K562 (cell line): ENCODE data around the gene HOXD12. TPM values are rescaled to one million over a fixed set of nuclear protein-coding genes. Genes with fewer than 3 reads are reported as not detected.

Source experiments
- ATAC-seq: fragments of 200-7000 bp; cut with Tn5 transposase; 3 replicates; pipeline ENCODE4 v1.9.1; 2020; ENCODE audit warnings: moderate library complexity
- BruUV-seq: library from RNA; stranded (reverse); fragments of 400-500 nt; replicated peaks from 2 replicates; lab custom pipeline; 2021; lab: Mats Ljungman, UMichigan
- CTCF ChIA-PET: fragments of 300-600 bp; formaldehyde crosslinking; extraction: SDS; loops from one replicate; lab custom pipeline; 2021; ENCODE audit warnings: low intra/inter-chr PET ratio; lab: Yijun Ruan, JAX
- POLR2A ChIA-PET: fragments of 300-600, 350-650 bp; sonication (Branson Sonifier 250); formaldehyde crosslinking; extraction: SDS; loops from one replicate; lab custom pipeline; 2021; ENCODE audit warnings: antibody characterized with exemption, inconsistent platforms; lab: Yijun Ruan, JAX
- DNase-seq, 4 experiments: peaks; one replicate each; pipeline versions ENCODE4 v3.0.0 to v3.0.0-alpha.2; 2011 to 2018; ENCODE audit warnings: low spot score in 3 of 4, mixed read lengths in 3 of 4; ENCODE audit errors: extremely low read depth in 1 of 4
- FAIRE-seq: peaks from 2 replicates; lab custom pipeline; 2011; peaks lifted over from hg19 to GRCh38; lab: Jason Lieb, UNC
- H2AFZ ChIP-seq: 2 replicates; pipeline ENCODE4 v1.6.0; 2011; ENCODE audit warnings: low read depth, low read length, control low read depth, inconsistent platforms
- H3K27ac ChIP-seq: fragments of 200-600 bp; 3 replicates; pipeline ENCODE4 v1.8.0; 2011; ENCODE audit warnings: low read depth, mild to moderate bottlenecking, control low read depth, inconsistent platforms, low read length, moderate library complexity, mixed read lengths; ENCODE audit errors: extremely low read depth
- H3K27me3 ChIP-seq, 2 experiments: fragments of 300-600 bp in 1 of 2; 2 replicates in 1 of 2; 3 replicates in 1 of 2; pipeline versions ENCODE4 v1.6.0 to v1.8.0; 2011; ENCODE audit warnings: inconsistent platforms in 2 of 2, low read length in 2 of 2, mild to moderate bottlenecking in 1 of 2, mixed read lengths in 1 of 2, moderate library complexity in 1 of 2; ENCODE audit not compliant: control insufficient read depth in 2 of 2, insufficient read depth in 2 of 2
- H3K36me3 ChIP-seq: fragments of 300-600 bp; 3 replicates; pipeline ENCODE4 v1.8.0; 2011; ENCODE audit warnings: mild to moderate bottlenecking, low read length, inconsistent platforms; ENCODE audit not compliant: control insufficient read depth, insufficient read depth
- H3K4me1 ChIP-seq, 2 experiments: fragments of 200-600 bp in 1 of 2; replicated peaks in 1 of 2; 2 replicates in 1 of 2; 3 replicates in 1 of 2; pipeline versions ENCODE4 v1.5.1 to v1.8.0; 2011; ENCODE audit warnings: inconsistent platforms in 2 of 2, low read length in 2 of 2, mild to moderate bottlenecking in 1 of 2, mixed read lengths in 1 of 2, moderate library complexity in 1 of 2; ENCODE audit not compliant: control insufficient read depth in 2 of 2, insufficient read depth in 2 of 2
- H3K4me2 ChIP-seq: 2 replicates; pipeline ENCODE4 v1.6.1; 2011; ENCODE audit warnings: low read length, control low read depth, inconsistent platforms, mixed read lengths; ENCODE audit not compliant: insufficient read depth
- H3K4me3 ChIP-seq: fragments of 200-600 bp; sonication (generic), shearing (Covaris generic); 2 replicates; pipeline ENCODE4 v1.5.1; 2016; ENCODE audit warnings: control low read depth, inconsistent platforms
- H3K79me2 ChIP-seq: fragments of 200-600 bp; 3 replicates; pipeline ENCODE4 v1.8.0; 2011; ENCODE audit warnings: low read length, inconsistent platforms; ENCODE audit not compliant: control insufficient read depth, insufficient read depth
- H3K9ac ChIP-seq, 2 experiments: 2 replicates each; pipeline versions ENCODE4 v1.6.0 to v1.6.1; 2011; ENCODE audit warnings: low read depth in 2 of 2, low read length in 2 of 2, control low read depth in 1 of 2, inconsistent platforms in 1 of 2, mild to moderate bottlenecking in 1 of 2, mixed read lengths in 1 of 2; ENCODE audit not compliant: insufficient read depth in 1 of 2
- H3K9me1 ChIP-seq: one replicate; pipeline ENCODE4 v1.6.0; 2011; ENCODE audit warnings: inconsistent platforms, mild to moderate bottlenecking, low read length, moderate library complexity; ENCODE audit not compliant: control insufficient read depth, insufficient read depth
- H3K9me3 ChIP-seq: replicated peaks from 2 replicates; pipeline ENCODE4 v1.5.1; 2011; ENCODE audit warnings: low read depth, low read length, inconsistent platforms; ENCODE audit not compliant: control insufficient read depth, insufficient read depth
- H4K20me1 ChIP-seq: replicated peaks from 2 replicates; pipeline ENCODE4 v1.6.1; 2011; ENCODE audit warnings: low read length, inconsistent platforms, mixed read lengths; ENCODE audit not compliant: control insufficient read depth, insufficient read depth
- ETV6 ChIP-seq, 3 experiments: fragments of 150-350 bp in 1 of 3; sonication (generic) in 1 of 3; formaldehyde crosslinking in 1 of 3; IDR thresholded peaks; 2 replicates each; pipeline versions ENCODE4 v1.6.1 to v1.8.0; 2014 to 2022; ENCODE audit warnings: borderline replicate concordance in 2 of 3, low read depth in 2 of 3, antibody characterized with exemption in 1 of 3, low read length in 1 of 3, mild to moderate bottlenecking in 1 of 3, missing genetic modification reagents in 1 of 3
- FOXK1 ChIP-seq: sonication (generic); formaldehyde crosslinking; IDR thresholded peaks from 2 replicates; pipeline ENCODE4 v1.8.0; 2022; ENCODE audit warnings: missing genetic modification reagents, mild to moderate bottlenecking, borderline replicate concordance
- HDAC8 ChIP-seq: fragments of 450-650 bp; IDR thresholded peaks from 2 replicates; pipeline ENCODE4 v1.6.1; 2016; ENCODE audit warnings: mild to moderate bottlenecking, missing genetic modification characterization, moderate library complexity, missing compliant biosample characterization
- MBD2 ChIP-seq: sonication (generic); IDR thresholded peaks from 2 replicates; pipeline ENCODE4 v1.6.1; 2016; ENCODE audit warnings: low read depth, borderline replicate concordance
- MCM5 ChIP-seq: fragments of 450-650 bp; IDR thresholded peaks from 2 replicates; pipeline ENCODE4 v1.6.1; 2016; ENCODE audit warnings: low read depth
- MEIS2 ChIP-seq: fragments of 450-650 bp; IDR thresholded peaks from 2 replicates; pipeline ENCODE4 v1.6.1; 2014; ENCODE audit warnings: mild to moderate bottlenecking; ENCODE audit not compliant: partially characterized antibody
- TCF3 ChIP-seq: sonication (generic); formaldehyde crosslinking; IDR thresholded peaks from 2 replicates; pipeline ENCODE4 v1.4.0; 2020; ENCODE audit warnings: mild to moderate bottlenecking, missing genetic modification reagents
- TCF7 ChIP-seq: sonication (generic); IDR thresholded peaks from 2 replicates; pipeline ENCODE4 v1.6.1; 2016; ENCODE audit warnings: antibody characterized with exemption, borderline replicate concordance
- U2AF2 ChIP-seq: fragments of 200-400 bp; formaldehyde crosslinking; optimal IDR thresholded peaks from 2 replicates; pipeline ENCODE3; 2017; ENCODE audit warnings: low read depth, mild to moderate bottlenecking, low read length
- ZNF316 ChIP-seq: fragments of 450-650 bp; IDR thresholded peaks from 2 replicates; pipeline ENCODE4 v1.6.1; 2016
- WGBS: fragments of 100-300 bp; shearing (Covaris generic); methylation state at CpG from one replicate; pipeline ENCODE4 v1.1.6; 2016; ENCODE audit warnings: low coverage, mixed read lengths; ENCODE audit not compliant: insufficient coverage; ENCODE audit errors: missing lambda C conversion rate; 5-methylcytosine and 5-hydroxymethylcytosine counted together
- in situ Hi-C: fragments of 300-500 bp; cut with MboI; formaldehyde crosslinking; loops from 4 replicates; pipeline ENCODE4 v1.15.0; 2018; ENCODE audit warnings: inconsistent platforms, mixed read lengths
- intact Hi-C: fragments of 100-400 bp; cut with micrococcal nuclease; formaldehyde crosslinking; loops from 2 replicates; pipeline ENCODE4 v1.14.2; 2022
- polyA plus RNA-seq, 8 experiments: library from polyadenylated mRNA; depleted of rRNA in 4 of 8; stranded (reverse) in 5 of 8; unstranded in 3 of 8; fragments of >200 nt; fragmentation: Nextera tagmentation in 2 of 8; fragmentation: Illumina TruSeq in 1 of 8; extraction: Ambion mirVana in 2 of 8; extraction: Trizol in 1 of 8; gene quantifications; 2 replicates each; pipeline versions ENCODE4 v1.2.1 to v1.2.3, GENCODE V29; 2011 to 2014; ENCODE audit warnings: inconsistent platforms in 1 of 8, missing spikeins in 1 of 8
- total RNA-seq, 7 experiments: library from RNA; depleted of rRNA in 6 of 7; stranded (reverse); fragments of >200 nt in 6 of 7; fragmentation: Illumina TruSeq in 2 of 7; extraction: Trizol in 2 of 7; gene quantifications; 2 replicates each; pipeline versions ENCODE4 v1.2.1 to v1.2.3, GENCODE V29; 2011 to 2021; ENCODE audit warnings: low replicate concordance in 1 of 7
- TF ChIP-seq, protein P1 (sequence below), 2 experiments: IDR thresholded peaks; 2 replicates each; pipeline ENCODE4 v1.6.1; 2012; ENCODE audit warnings: improper control_type of control experiment in 2 of 2, low read depth in 2 of 2, low read length in 2 of 2, borderline replicate concordance in 1 of 2

The HOXD12 gene
- total and polyA plus RNA-seq, 9 of the 15 experiments (the other 6 are each of a cell fraction or from before 2014, with no cell fraction given): not detected

DNA sequence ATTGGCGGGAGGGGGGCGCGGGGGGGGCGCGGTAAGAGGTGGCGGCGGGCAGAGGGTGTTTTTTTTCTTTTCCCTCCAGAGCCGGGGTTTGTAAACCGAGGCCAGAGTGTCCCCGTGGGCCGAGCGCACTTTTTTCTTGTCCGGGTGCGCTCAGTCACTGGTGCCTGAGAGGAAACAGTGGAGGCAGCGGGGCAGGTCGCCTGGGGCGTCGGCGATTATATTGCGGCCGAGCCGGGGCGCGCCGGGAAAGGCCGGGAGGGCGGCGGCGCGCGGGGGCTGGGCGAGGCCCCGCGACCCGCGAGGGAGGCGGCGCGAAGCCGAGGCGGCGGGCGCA lies 30.2 kb downstream of the HOXD12 start:
- H3K4me2 ChIP-seq: peak overlapping the region; percentile 29; the same call in 1 of the 2 replicates
- peak overlapping the region; percentile 27 for H3K4me3 ChIP-seq
- FAIRE-seq (no peak), ATAC-seq (no peak), DNase-seq (peak in 1 of 4 experiments; percentile 17)
- in situ Hi-C loops (loop anchor here (5.0 to 25.0 kb wide), 4 partner anchors 508 to 1633 kb away; no protein-coding TSS in a partner anchor), intact Hi-C loops (loop anchor here (5.0 kb wide), 2 partner anchors 423 to 683 kb away; no protein-coding TSS in a partner anchor)
- peaks cover 0 to 21% of the 10 kb centered on the region in 2 experiments; a peak in 2 of 5 replicates for H3K4me1 ChIP-seq
- H2AFZ ChIP-seq: no peak overlapping the region
- H4K20me1 ChIP-seq: 0 out of 2 replicates have a peak, but pooled peaks cover 5% of the 10 kb centered on the region
- no peaks in the 10 kb centered on the region for H3K36me3 ChIP-seq
- H3K79me2 ChIP-seq: no peaks in the 10 kb centered on the region
- no peaks in the 10 kb centered on the region for H3K9me1 ChIP-seq
- no peak for TF ChIP-seq MCM5
- H3K27ac ChIP-seq: no peak overlapping the region
- H3K9ac ChIP-seq: peak overlapping the region in 1 of 2 experiments; percentile 62; a peak in 2 of 4 replicates
- 4% methylated on average over 25 of the region's 43 CpGs for WGBS
- ChIA-PET CTCF (no interaction called here), POLR2A (interaction anchor here (0.7 kb wide), 1 partner anchor 331 kb away, joined by 3 read pairs; no protein-coding TSS in a partner anchor)
- H3K27me3 ChIP-seq: peaks cover 50 to 65% of the 10 kb centered on the region in 2 experiments
- BruUV-seq: no TSS peak
- H3K9me3 ChIP-seq: no peaks in the 10 kb centered on the region

DNA sequence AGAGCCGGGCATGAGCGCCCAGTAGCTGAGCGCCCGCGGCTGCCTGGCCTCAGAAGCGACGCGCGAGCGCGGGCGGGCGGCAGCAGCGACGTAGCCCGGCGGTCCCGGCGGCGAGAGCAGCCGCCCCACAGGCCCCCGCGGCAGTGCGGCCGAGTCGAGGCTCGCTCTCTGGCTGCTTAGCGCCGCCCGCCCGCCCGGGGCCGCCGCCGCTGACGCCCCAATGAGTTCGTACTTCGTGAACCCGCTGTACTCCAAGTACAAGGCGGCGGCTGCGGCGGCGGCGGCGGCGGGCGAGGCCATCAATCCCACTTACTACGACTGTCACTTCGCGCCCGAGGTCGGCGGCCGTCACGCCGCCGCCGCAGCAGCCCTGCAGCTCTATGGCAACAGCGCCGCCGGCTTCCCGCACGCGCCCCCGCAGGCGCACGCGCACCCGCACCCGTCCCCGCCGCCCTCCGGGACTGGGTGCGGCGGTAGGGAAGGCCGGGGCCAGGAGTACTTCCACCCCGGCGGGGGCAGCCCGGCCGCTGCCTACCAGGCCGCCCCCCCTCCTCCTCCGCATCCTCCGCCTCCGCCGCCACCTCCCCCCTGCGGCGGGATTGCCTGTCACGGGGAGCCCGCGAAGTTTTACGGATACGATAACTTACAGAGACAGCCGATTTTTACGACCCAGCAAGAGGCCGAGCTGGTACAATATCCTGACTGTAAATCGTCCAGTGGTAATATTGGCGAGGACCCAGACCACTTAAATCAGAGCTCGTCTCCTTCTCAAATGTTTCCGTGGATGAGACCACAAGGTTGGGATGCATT lies 30.8 kb downstream of the HOXD12 start:
- Histone ChIP-seq H3K4me2 (peak overlapping the region; percentile 29), H3K27me3 (peaks cover 46 to 63% of the 10 kb centered on the region in 2 experiments), H3K79me2 (no peaks in the 10 kb centered on the region), H4K20me1 (0 out of 2 replicates have a peak, but pooled peaks cover 5% of the 10 kb centered on the region), H3K36me3 (no peaks in the 10 kb centered on the region), H3K4me1 (peaks cover 0 to 21% of the 10 kb centered on the region in 2 experiments; a peak in 2 of 5 replicates), H3K9me1 (no peaks in the 10 kb centered on the region), H3K9ac (peak overlapping the region in 1 of 2 experiments; percentile 62; a peak in 2 of 4 replicates), H3K4me3 (peak overlapping the region; percentile 27), H3K9me3 (no peaks in the 10 kb centered on the region), H2AFZ (peak overlapping the region; percentile 28; the same call in 1 of the 2 replicates), H3K27ac (no peak overlapping the region)
- ATAC-seq (peak; percentile 80), DNase-seq (peak; percentile 49 to 66 (median 61)), FAIRE-seq (no peak)
- CTCF ChIA-PET: no interaction called here
- in situ Hi-C loops: loop anchor here (25.0 kb wide), 2 partner anchors 682 to 1632 kb away; no protein-coding TSS in a partner anchor
- BruUV-seq: no TSS peak
- POLR2A ChIA-PET: no interaction called here
- WGBS: under 1% methylated on average over 46 of the region's 100 CpGs
- intact Hi-C loops: no loop called here
- TF ChIP-seq ZNF316 (no peak), MEIS2 (peak; percentile 60), MBD2 (no peak), ETV6 (IDR thresholded peaks at IDR 0.05; ENCODE audit: borderline replicate concordance in 1 of 2, low read depth in 2 of 2, low read length in 1 of 2) (no peak), ETV6 (CRISPR knock-in tag; IDR thresholded peaks at IDR 0.05; ENCODE audit: borderline replicate concordance) (no peak), HDAC8 (tag) (no peak), TCF3 (CRISPR knock-in tag) (no peak), TCF7 (no peak), FOXK1 (CRISPR knock-in tag) (no peak), U2AF2 (no peak)
- TF ChIP-seq, protein P1, sequence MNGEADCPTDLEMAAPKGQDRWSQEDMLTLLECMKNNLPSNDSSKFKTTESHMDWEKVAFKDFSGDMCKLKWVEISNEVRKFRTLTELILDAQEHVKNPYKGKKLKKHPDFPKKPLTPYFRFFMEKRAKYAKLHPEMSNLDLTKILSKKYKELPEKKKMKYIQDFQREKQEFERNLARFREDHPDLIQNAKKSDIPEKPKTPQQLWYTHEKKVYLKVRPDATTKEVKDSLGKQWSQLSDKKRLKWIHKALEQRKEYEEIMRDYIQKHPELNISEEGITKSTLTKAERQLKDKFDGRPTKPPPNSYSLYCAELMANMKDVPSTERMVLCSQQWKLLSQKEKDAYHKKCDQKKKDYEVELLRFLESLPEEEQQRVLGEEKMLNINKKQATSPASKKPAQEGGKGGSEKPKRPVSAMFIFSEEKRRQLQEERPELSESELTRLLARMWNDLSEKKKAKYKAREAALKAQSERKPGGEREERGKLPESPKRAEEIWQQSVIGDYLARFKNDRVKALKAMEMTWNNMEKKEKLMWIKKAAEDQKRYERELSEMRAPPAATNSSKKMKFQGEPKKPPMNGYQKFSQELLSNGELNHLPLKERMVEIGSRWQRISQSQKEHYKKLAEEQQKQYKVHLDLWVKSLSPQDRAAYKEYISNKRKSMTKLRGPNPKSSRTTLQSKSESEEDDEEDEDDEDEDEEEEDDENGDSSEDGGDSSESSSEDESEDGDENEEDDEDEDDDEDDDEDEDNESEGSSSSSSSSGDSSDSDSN (IDR thresholded peaks at IDR 0.05; ENCODE audit: borderline replicate concordance in 1 of 2, low read depth in 2 of 2, low read length in 2 of 2): no peak; a peak in 1 of 4 replicates
